K562 (cell line): ENCODE measurements around the gene ATP6V0A1. TPM values are rescaled to one million over a fixed set of nuclear protein-coding genes. Genes with fewer than 3 reads are reported as not detected.

Experiments used
- BRD9 ChIP-seq: fragments of 450-650 bp; IDR thresholded peaks from 2 replicates; pipeline ENCODE4 v1.6.1; 2018; ENCODE audit warnings: low read depth; ENCODE audit not compliant: partially characterized antibody
- DMBX1 ChIP-seq: fragments of 250-450 bp; sonication (Bioruptor Pico); IDR thresholded peaks from 2 replicates; pipeline ENCODE4 v1.8.0; 2022; ENCODE audit warnings: inconsistent platforms, mild to moderate bottlenecking, moderate library complexity, borderline replicate concordance
- DPF2 ChIP-seq: fragments of 450-650 bp; IDR thresholded peaks from 2 replicates; pipeline ENCODE4 v1.6.1; 2016
- HMG20B ChIP-seq: fragments of 250-450 bp; sonication (Bioruptor Pico); IDR thresholded peaks from 2 replicates; pipeline ENCODE4 v1.5.0; 2021; ENCODE audit warnings: mild to moderate bottlenecking
- MEF2A ChIP-seq: IDR thresholded peaks from 2 replicates; pipeline ENCODE4 v1.6.1; 2011; ENCODE audit warnings: low read depth, mild to moderate bottlenecking, low read length, moderate library complexity; ENCODE audit not compliant: control insufficient read depth
- NCOA1 ChIP-seq: fragments of 450-650 bp; IDR thresholded peaks from 2 replicates; pipeline ENCODE4 v1.6.1; 2016; ENCODE audit warnings: low read depth
- NRF1 ChIP-seq, 2 experiments: fragments of 450-650 bp; IDR thresholded peaks in 1 of 2; conservative IDR thresholded peaks in 1 of 2; 2 replicates each; pipeline ENCODE4 v1.6.1; 2014; ENCODE audit warnings: mild to moderate bottlenecking in 2 of 2
- SMAD4 ChIP-seq: fragments of 250-450 bp; sonication (Bioruptor Pico); conservative IDR thresholded peaks from 2 replicates; pipeline ENCODE4 v1.8.0; 2021; ENCODE audit warnings: inconsistent platforms, mild to moderate bottlenecking, moderate library complexity
- TSHZ1 ChIP-seq: fragments of 250-450 bp; sonication (Bioruptor Pico); IDR thresholded peaks from 2 replicates; pipeline ENCODE4 v1.4.0; 2020; ENCODE audit warnings: mild to moderate bottlenecking, moderate library complexity
- ZMIZ1 ChIP-seq, 2 experiments: fragments of 150-350 bp in 1 of 2; IDR thresholded peaks; 2 replicates each; pipeline ENCODE4 v1.6.1; 2012 to 2016; ENCODE audit warnings: low read depth in 2 of 2, low read length in 2 of 2, mild to moderate bottlenecking in 1 of 2, moderate library complexity in 1 of 2
- ZNF184 ChIP-seq: sonication (generic); formaldehyde crosslinking; IDR thresholded peaks from 2 replicates; pipeline ENCODE4 v1.5.0; 2020; ENCODE audit warnings: missing genetic modification reagents
- ZNF232 ChIP-seq: sonication (generic); formaldehyde crosslinking; IDR thresholded peaks from 2 replicates; pipeline ENCODE4 v1.8.0; 2022; ENCODE audit warnings: mild to moderate bottlenecking, missing genetic modification reagents
- ZNF444 ChIP-seq: fragments of 250-450 bp; sonication (Bioruptor Pico); IDR thresholded peaks from 2 replicates; pipeline ENCODE4 v1.4.0; 2020; ENCODE audit warnings: mild to moderate bottlenecking, moderate library complexity
- polyA plus RNA-seq, 8 experiments: library from polyadenylated mRNA; depleted of rRNA in 4 of 8; stranded (reverse) in 5 of 8; unstranded in 3 of 8; fragments of >200 nt; fragmentation: Nextera tagmentation in 2 of 8; fragmentation: Illumina TruSeq in 1 of 8; extraction: Ambion mirVana in 2 of 8; extraction: Trizol in 1 of 8; gene quantifications; 2 replicates each; pipeline versions ENCODE4 v1.2.1 to v1.2.3, GENCODE V29; 2011 to 2014; ENCODE audit warnings: inconsistent platforms in 1 of 8, missing spikeins in 1 of 8
- total RNA-seq, 7 experiments: library from RNA; depleted of rRNA in 6 of 7; stranded (reverse); fragments of >200 nt in 6 of 7; fragmentation: Illumina TruSeq in 2 of 7; extraction: Trizol in 2 of 7; gene quantifications; 2 replicates each; pipeline versions ENCODE4 v1.2.1 to v1.2.3, GENCODE V29; 2011 to 2021; ENCODE audit warnings: low replicate concordance in 1 of 7
- TF ChIP-seq, protein P1 (sequence below): sonication (generic); formaldehyde crosslinking; IDR thresholded peaks from 2 replicates; pipeline ENCODE4 v1.8.0; 2022; ENCODE audit warnings: missing genetic modification reagents, mild to moderate bottlenecking, moderate library complexity, borderline replicate concordance
- TF ChIP-seq, protein P2 (sequence below), 2 experiments: fragments of 450-650 bp in 1 of 2; sonication (generic) in 1 of 2; formaldehyde crosslinking in 1 of 2; IDR thresholded peaks in 1 of 2; conservative IDR thresholded peaks in 1 of 2; 2 replicates each; pipeline versions ENCODE4 v1.6.1 to v1.8.1; 2016 to 2023; ENCODE audit warnings: mild to moderate bottlenecking in 2 of 2, moderate library complexity in 2 of 2, inconsistent platforms in 1 of 2, missing genetic modification reagents in 1 of 2

The ATP6V0A1 gene
- total and polyA plus RNA-seq, 9 of the 15 experiments (the other 6 are each of a cell fraction or from before 2014, with no cell fraction given): 11.8 to 158 (median 75.5) TPM

- 0 out of 2 replicates have a peak, but pooled peaks have one; percentile 3 for TF ChIP-seq TSHZ1 (CRISPR knock-in tag)
- TF ChIP-seq, protein P1, sequence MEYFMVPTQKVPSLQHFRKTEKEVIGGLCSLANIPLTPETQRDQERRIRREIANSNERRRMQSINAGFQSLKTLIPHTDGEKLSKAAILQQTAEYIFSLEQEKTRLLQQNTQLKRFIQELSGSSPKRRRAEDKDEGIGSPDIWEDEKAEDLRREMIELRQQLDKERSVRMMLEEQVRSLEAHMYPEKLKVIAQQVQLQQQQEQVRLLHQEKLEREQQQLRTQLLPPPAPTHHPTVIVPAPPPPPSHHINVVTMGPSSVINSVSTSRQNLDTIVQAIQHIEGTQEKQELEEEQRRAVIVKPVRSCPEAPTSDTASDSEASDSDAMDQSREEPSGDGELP (CRISPR knock-in tag): peak; percentile 79; the same call in 1 of the 2 replicates
- TF ChIP-seq, protein P2, sequence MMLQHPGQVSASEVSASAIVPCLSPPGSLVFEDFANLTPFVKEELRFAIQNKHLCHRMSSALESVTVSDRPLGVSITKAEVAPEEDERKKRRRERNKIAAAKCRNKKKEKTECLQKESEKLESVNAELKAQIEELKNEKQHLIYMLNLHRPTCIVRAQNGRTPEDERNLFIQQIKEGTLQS (IDR thresholded peaks at IDR 0.05): peak; percentile 17; the same call in 1 of the 2 replicates
- TF ChIP-seq, protein P2 (CRISPR knock-in tag; conservative IDR thresholded peaks at IDR 0.05): no peak
- 0 out of 2 replicates have a peak, but pooled peaks have one; percentile 52 for TF ChIP-seq SMAD4 (CRISPR knock-in tag)
- no peak for TF ChIP-seq HMG20B
- 0 out of 2 replicates have a peak, but pooled peaks have one; percentile 38 for TF ChIP-seq MEF2A
- no peak for TF ChIP-seq NRF1 (conservative IDR thresholded peaks at IDR 0.05 in 1 of 2, IDR thresholded peaks at IDR 0.05 in 1 of 2)
- TF ChIP-seq DPF2: peak; percentile 95
- 0 out of 2 replicates have a peak, but pooled peaks have one; percentile 27 for TF ChIP-seq DMBX1 (CRISPR knock-in tag)
- no peak for TF ChIP-seq ZNF444 (CRISPR knock-in tag)
- TF ChIP-seq ZMIZ1 (IDR thresholded peaks at IDR 0.05; ENCODE audit: low read depth in 2 of 2, low read length in 2 of 2): no peak
- no peak for TF ChIP-seq ZNF184 (CRISPR knock-in tag)
- TF ChIP-seq NCOA1: 0 out of 2 replicates have a peak, but pooled peaks have one; percentile 36
- peak; percentile 81 for TF ChIP-seq BRD9
- no peak for TF ChIP-seq ZNF232
Measured at GRCh38 chr17:42456223-42457106, 2.2 kb upstream of the ATP6V0A1 start (continued).
